HCT116 (cell line): ENCODE measurements around the gene TSLP. TPM values are rescaled to one million over a fixed set of nuclear protein-coding genes. Genes with fewer than 3 reads are reported as not detected.

ENCODE experiments used
- ATAC-seq: fragments of 200-7000 bp; cut with Tn5 transposase; 2 replicates; pipeline ENCODE4 v1.9.1; 2020; ENCODE audit warnings: mild to moderate bottlenecking, moderate library complexity
- BruUV-seq: library from RNA; stranded (reverse); fragments of 400-500 nt; replicated peaks from 2 replicates; lab custom pipeline; 2021; lab: Mats Ljungman, UMichigan
- CTCF ChIA-PET: fragments of 300-600 bp; sonication (Branson Sonifier 250); formaldehyde crosslinking; loops from one replicate; lab custom pipeline; 2021; ENCODE audit warnings: antibody characterized with exemption; lab: Charles Lee
- POLR2A ChIA-PET: fragments of 300-600, 350-600 bp; sonication (Branson Sonifier 250); formaldehyde crosslinking; loops from one replicate; lab custom pipeline; 2021; ENCODE audit warnings: antibody characterized with exemption; lab: Charles Lee
- RAD21 ChIA-PET, 2 experiments: fragments of 300-600 bp; sonication (Branson Sonifier 250); formaldehyde crosslinking; loops; one replicate each; lab custom pipeline; 2023; ENCODE audit warnings: low total read pairs in 2 of 2; ENCODE audit not compliant: uncharacterized antibody in 2 of 2, unreplicated experiment in 2 of 2, low non-redundant PET in 1 of 2; lab: Charles Lee
- DNase-seq: peaks from one replicate; pipeline ENCODE4 v3.0.0-alpha.2; 2010; ENCODE audit warnings: low read depth, low spot score
- H2AFZ ChIP-seq: fragments of 200-600 bp; shearing (Covaris generic), sonication (generic); 2 replicates; pipeline ENCODE4 v1.6.1; 2017; ENCODE audit warnings: low read depth, mixed run types, mixed read lengths, antibody characterized with exemption, low read length; ENCODE audit not compliant: poor library complexity, severe bottlenecking
- H3K27ac ChIP-seq: 2 replicates; pipeline ENCODE4 v1.5.1; 2012; ENCODE audit warnings: low read depth, low read length
- H3K27me3 ChIP-seq: fragments of 200-600 bp; sonication (generic); 2 replicates; pipeline ENCODE4 v1.6.1; 2016; ENCODE audit warnings: mixed run types, low read length, mixed read lengths; ENCODE audit not compliant: insufficient read depth
- H3K36me3 ChIP-seq, 2 experiments: fragments of 200-500 bp in 1 of 2; fragments of 200-600 bp in 1 of 2; sonication (Bioruptor generic) in 1 of 2; sonication (generic) in 1 of 2; 2 replicates each; pipeline versions ENCODE4 v1.5.1 to v1.6.1; 2014 to 2016; ENCODE audit warnings: low read length in 2 of 2, inconsistent platforms in 1 of 2, mixed read lengths in 1 of 2, mixed run types in 1 of 2; ENCODE audit not compliant: insufficient read depth in 2 of 2, control insufficient read depth in 1 of 2
- H3K4me1 ChIP-seq, 2 experiments: fragments of 200-600 bp in 1 of 2; sonication (generic) in 1 of 2; 2 replicates each; pipeline versions ENCODE4 v1.5.1 to v1.6.1; 2012 to 2017; ENCODE audit warnings: low read length in 2 of 2, inconsistent platforms in 1 of 2, mild to moderate bottlenecking in 1 of 2, mixed read lengths in 1 of 2, mixed run types in 1 of 2, moderate library complexity in 1 of 2; ENCODE audit not compliant: insufficient read depth in 2 of 2, control insufficient read depth in 1 of 2
- H3K4me2 ChIP-seq: fragments of 200-600 bp; sonication (generic); 2 replicates; pipeline ENCODE4 v1.6.1; 2017; ENCODE audit warnings: mixed run types, low read length, mixed read lengths
- H3K4me3 ChIP-seq, 2 experiments: fragments of 200-600 bp in 1 of 2; sonication (generic) in 1 of 2; replicated peaks in 1 of 2; 2 replicates each; pipeline ENCODE4 v1.5.1; 2011 to 2016; ENCODE audit warnings: low read length in 2 of 2, control low read depth in 1 of 2, low read depth in 1 of 2, mild to moderate bottlenecking in 1 of 2, mixed read lengths in 1 of 2, mixed run types in 1 of 2
- H3K79me2 ChIP-seq: fragments of 200-600 bp; sonication (generic); 2 replicates; pipeline ENCODE4 v1.6.1; 2017; ENCODE audit warnings: mild to moderate bottlenecking, mixed run types, low read length, moderate library complexity, mixed read lengths; ENCODE audit not compliant: insufficient read depth
- H3K9ac ChIP-seq: fragments of 200-600 bp; sonication (generic); 2 replicates; pipeline ENCODE4 v1.6.1; 2016; ENCODE audit warnings: low read length, mixed read lengths
- H3K9me2 ChIP-seq: fragments of 200-600 bp; sonication (generic), shearing (Covaris generic); 2 replicates; pipeline ENCODE4 v1.6.1; 2017; ENCODE audit warnings: mixed run types, mild to moderate bottlenecking, moderate library complexity; ENCODE audit not compliant: insufficient read depth
- H3K9me3 ChIP-seq, 2 experiments: fragments of 200-500 bp in 1 of 2; fragments of 200-600 bp in 1 of 2; sonication (Bioruptor generic) in 1 of 2; sonication (generic) in 1 of 2; 2 replicates each; pipeline ENCODE4 v1.6.1; 2014 to 2017; ENCODE audit warnings: low read length in 2 of 2, mixed read lengths in 2 of 2, inconsistent platforms in 1 of 2, low read depth in 1 of 2, mild to moderate bottlenecking in 1 of 2, mixed run types in 1 of 2, moderate library complexity in 1 of 2; ENCODE audit not compliant: control insufficient read depth in 1 of 2, insufficient read depth in 1 of 2
- H4K20me1 ChIP-seq: fragments of 200-600 bp; sonication (generic), shearing (Covaris generic); 2 replicates; pipeline ENCODE4 v1.6.1; 2017; ENCODE audit warnings: mixed run types, mild to moderate bottlenecking, moderate library complexity; ENCODE audit not compliant: insufficient read depth
- CEBPB ChIP-seq: IDR thresholded peaks from 2 replicates; pipeline ENCODE4 v1.6.1; 2012; ENCODE audit warnings: low read depth
- EGR1 ChIP-seq: IDR thresholded peaks from 2 replicates; pipeline ENCODE4 v1.6.1; 2012; ENCODE audit warnings: low read depth
- ELF1 ChIP-seq: IDR thresholded peaks from 2 replicates; pipeline ENCODE4 v1.6.1; 2012; ENCODE audit warnings: low read depth, borderline replicate concordance
- EZH2phosphoT487 ChIP-seq: fragments of 200-600 bp; IDR thresholded peaks from 2 replicates; pipeline ENCODE4 v1.6.1; 2018; ENCODE audit warnings: antibody characterized with exemption, borderline replicate concordance
- JUND ChIP-seq: IDR thresholded peaks from 2 replicates; pipeline ENCODE4 v1.6.1; 2012
- POLR2A ChIP-seq: IDR thresholded peaks from 2 replicates; pipeline ENCODE4 v1.7.0; 2011; ENCODE audit warnings: borderline replicate concordance; ENCODE audit not compliant: insufficient read depth, insufficient read length; ENCODE audit errors: extremely low read depth
- POLR2AphosphoS5 ChIP-seq: IDR thresholded peaks from 2 replicates; pipeline ENCODE4 v1.6.1; 2011; ENCODE audit warnings: mild to moderate bottlenecking, low read depth, low read length, moderate library complexity
- RAD21 ChIP-seq: IDR thresholded peaks from 2 replicates; pipeline ENCODE4 v1.6.1; 2012; ENCODE audit warnings: low read depth, mild to moderate bottlenecking
- SIN3A ChIP-seq: IDR thresholded peaks from 2 replicates; pipeline ENCODE4 v1.6.1; 2012; ENCODE audit warnings: low read depth
- SP1 ChIP-seq: IDR thresholded peaks from 2 replicates; pipeline ENCODE4 v1.6.1; 2012; ENCODE audit warnings: low read depth
- SRF ChIP-seq: IDR thresholded peaks from 2 replicates; pipeline ENCODE4 v1.6.1; 2012; ENCODE audit warnings: low read depth
- TCF7L2 ChIP-seq: IDR thresholded peaks from 2 replicates; pipeline ENCODE4 v1.7.0; 2011; ENCODE audit warnings: borderline replicate concordance, inconsistent platforms; ENCODE audit not compliant: insufficient read depth, insufficient read length; ENCODE audit errors: extremely low read depth
- YY1 ChIP-seq: IDR thresholded peaks from 2 replicates; pipeline ENCODE4 v1.6.1; 2011; ENCODE audit warnings: low read length, low read depth, moderate library complexity, mild to moderate bottlenecking; ENCODE audit not compliant: insufficient replicate concordance; ENCODE audit errors: extremely low read depth
- ZNF274 ChIP-seq: fragments of 200-500 bp; sonication (Bioruptor generic); IDR thresholded peaks from 2 replicates; pipeline ENCODE4 v1.6.1; 2014; ENCODE audit warnings: mild to moderate bottlenecking, low read depth, low read length, inconsistent platforms
- intact Hi-C: fragments of 100-400 bp; cut with micrococcal nuclease; formaldehyde crosslinking; loops from 2 replicates; pipeline ENCODE4 v1.10.0; 2022
- total RNA-seq: library from RNA; stranded (reverse); gene quantifications from one replicate; pipeline ENCODE4 v1.2.1, GENCODE V29; 2021; ENCODE audit not compliant: unreplicated experiment
- TF ChIP-seq, protein P1 (sequence below): IDR thresholded peaks from 2 replicates; pipeline ENCODE4 v1.6.1; 2012; ENCODE audit warnings: low read depth
- TF ChIP-seq, protein P2 (sequence below): IDR thresholded peaks from 2 replicates; pipeline ENCODE4 v1.6.1; 2012
- TF ChIP-seq, protein P3 (sequence below), 3 experiments: fragments of 200-600 bp in 1 of 3; sonication (generic) in 1 of 3; IDR thresholded peaks in 2 of 3; conservative IDR thresholded peaks in 1 of 3; 2 replicates each; pipeline ENCODE4 v1.5.1; 2012 to 2017; ENCODE audit warnings: low read depth in 2 of 3, low read length in 2 of 3, antibody characterized with exemption in 1 of 3, borderline replicate concordance in 1 of 3, control low read depth in 1 of 3, mild to moderate bottlenecking in 1 of 3, mixed read lengths in 1 of 3, mixed run types in 1 of 3, moderate library complexity in 1 of 3; ENCODE audit not compliant: insufficient read depth in 1 of 3
- TF ChIP-seq, protein P4 (sequence below): IDR thresholded peaks from 2 replicates; pipeline ENCODE4 v1.6.1; 2011; ENCODE audit warnings: mild to moderate bottlenecking, low read length, moderate library complexity; ENCODE audit not compliant: insufficient replicate concordance; ENCODE audit errors: extremely low read depth

TSLP gene
- total RNA-seq, 1 experiment from 2014 or later = 0.34 TPM

DNA sequence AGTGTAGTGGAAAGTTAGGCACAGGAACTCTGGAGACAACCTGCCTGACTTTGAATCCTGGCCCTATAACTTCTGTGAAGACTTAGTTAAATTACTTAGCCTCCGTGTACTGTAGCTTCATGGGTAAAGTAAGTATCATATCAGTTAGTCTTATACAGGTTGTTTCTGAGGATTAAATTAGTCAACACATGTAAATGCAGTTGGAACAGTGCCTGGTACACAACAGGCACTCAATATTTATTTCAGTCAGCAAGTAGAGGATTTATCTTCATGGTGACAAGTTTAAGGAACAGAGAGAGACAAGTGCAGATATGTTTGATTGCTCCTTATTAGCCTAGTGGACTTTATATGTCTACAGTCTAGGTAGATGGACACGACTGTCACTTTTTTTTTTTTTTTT, 2.7 kb downstream of the TSLP start:
- Histone ChIP-seq H3K4me2 (no peak overlapping the region), H3K79me2 (no peaks in the 10 kb centered on the region), H3K27ac (no peak overlapping the region), H3K27me3 (peaks cover 23% of the 10 kb centered on the region; the same call in 1 of the 2 replicates), H3K9me3 (no peaks in the 10 kb centered on the region), H3K36me3 (no peaks in the 10 kb centered on the region), H2AFZ (no peak overlapping the region), H4K20me1 (no peaks in the 10 kb centered on the region), H3K4me3 (no peak overlapping the region), H3K9ac (no peak overlapping the region)
- DNase-seq = no peak
- ChIA-PET RAD21 (no interaction called here), CTCF (no interaction called here), POLR2A (no interaction called here)
- no peak for ATAC-seq
- intact Hi-C loops = no loop called here
- BruUV-seq = no TSS peak
- no peak for TF ChIP-seq SIN3A
- TF ChIP-seq EGR1 = no peak
- TF ChIP-seq YY1 = no peak
- TF ChIP-seq, protein P1, sequence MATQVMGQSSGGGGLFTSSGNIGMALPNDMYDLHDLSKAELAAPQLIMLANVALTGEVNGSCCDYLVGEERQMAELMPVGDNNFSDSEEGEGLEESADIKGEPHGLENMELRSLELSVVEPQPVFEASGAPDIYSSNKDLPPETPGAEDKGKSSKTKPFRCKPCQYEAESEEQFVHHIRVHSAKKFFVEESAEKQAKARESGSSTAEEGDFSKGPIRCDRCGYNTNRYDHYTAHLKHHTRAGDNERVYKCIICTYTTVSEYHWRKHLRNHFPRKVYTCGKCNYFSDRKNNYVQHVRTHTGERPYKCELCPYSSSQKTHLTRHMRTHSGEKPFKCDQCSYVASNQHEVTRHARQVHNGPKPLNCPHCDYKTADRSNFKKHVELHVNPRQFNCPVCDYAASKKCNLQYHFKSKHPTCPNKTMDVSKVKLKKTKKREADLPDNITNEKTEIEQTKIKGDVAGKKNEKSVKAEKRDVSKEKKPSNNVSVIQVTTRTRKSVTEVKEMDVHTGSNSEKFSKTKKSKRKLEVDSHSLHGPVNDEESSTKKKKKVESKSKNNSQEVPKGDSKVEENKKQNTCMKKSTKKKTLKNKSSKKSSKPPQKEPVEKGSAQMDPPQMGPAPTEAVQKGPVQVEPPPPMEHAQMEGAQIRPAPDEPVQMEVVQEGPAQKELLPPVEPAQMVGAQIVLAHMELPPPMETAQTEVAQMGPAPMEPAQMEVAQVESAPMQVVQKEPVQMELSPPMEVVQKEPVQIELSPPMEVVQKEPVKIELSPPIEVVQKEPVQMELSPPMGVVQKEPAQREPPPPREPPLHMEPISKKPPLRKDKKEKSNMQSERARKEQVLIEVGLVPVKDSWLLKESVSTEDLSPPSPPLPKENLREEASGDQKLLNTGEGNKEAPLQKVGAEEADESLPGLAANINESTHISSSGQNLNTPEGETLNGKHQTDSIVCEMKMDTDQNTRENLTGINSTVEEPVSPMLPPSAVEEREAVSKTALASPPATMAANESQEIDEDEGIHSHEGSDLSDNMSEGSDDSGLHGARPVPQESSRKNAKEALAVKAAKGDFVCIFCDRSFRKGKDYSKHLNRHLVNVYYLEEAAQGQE = no peak
- no peak for TF ChIP-seq RAD21
- no peak for TF ChIP-seq CEBPB
- no peak for TF ChIP-seq EZH2phosphoT487
- TF ChIP-seq, protein P2, sequence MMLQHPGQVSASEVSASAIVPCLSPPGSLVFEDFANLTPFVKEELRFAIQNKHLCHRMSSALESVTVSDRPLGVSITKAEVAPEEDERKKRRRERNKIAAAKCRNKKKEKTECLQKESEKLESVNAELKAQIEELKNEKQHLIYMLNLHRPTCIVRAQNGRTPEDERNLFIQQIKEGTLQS = no peak
- no peak for TF ChIP-seq POLR2AphosphoS5
- TF ChIP-seq, protein P3, sequence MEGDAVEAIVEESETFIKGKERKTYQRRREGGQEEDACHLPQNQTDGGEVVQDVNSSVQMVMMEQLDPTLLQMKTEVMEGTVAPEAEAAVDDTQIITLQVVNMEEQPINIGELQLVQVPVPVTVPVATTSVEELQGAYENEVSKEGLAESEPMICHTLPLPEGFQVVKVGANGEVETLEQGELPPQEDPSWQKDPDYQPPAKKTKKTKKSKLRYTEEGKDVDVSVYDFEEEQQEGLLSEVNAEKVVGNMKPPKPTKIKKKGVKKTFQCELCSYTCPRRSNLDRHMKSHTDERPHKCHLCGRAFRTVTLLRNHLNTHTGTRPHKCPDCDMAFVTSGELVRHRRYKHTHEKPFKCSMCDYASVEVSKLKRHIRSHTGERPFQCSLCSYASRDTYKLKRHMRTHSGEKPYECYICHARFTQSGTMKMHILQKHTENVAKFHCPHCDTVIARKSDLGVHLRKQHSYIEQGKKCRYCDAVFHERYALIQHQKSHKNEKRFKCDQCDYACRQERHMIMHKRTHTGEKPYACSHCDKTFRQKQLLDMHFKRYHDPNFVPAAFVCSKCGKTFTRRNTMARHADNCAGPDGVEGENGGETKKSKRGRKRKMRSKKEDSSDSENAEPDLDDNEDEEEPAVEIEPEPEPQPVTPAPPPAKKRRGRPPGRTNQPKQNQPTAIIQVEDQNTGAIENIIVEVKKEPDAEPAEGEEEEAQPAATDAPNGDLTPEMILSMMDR (IDR thresholded peaks at IDR 0.05 in 2 of 3, conservative IDR thresholded peaks at IDR 0.05 in 1 of 3; ENCODE audit: borderline replicate concordance in 1 of 3, insufficient read depth in 1 of 3, low read depth in 2 of 3, low read length in 2 of 3) = no peak
- no peak for TF ChIP-seq ELF1
- no peak for TF ChIP-seq POLR2A
- no peak for TF ChIP-seq SP1
- TF ChIP-seq, protein P4, sequence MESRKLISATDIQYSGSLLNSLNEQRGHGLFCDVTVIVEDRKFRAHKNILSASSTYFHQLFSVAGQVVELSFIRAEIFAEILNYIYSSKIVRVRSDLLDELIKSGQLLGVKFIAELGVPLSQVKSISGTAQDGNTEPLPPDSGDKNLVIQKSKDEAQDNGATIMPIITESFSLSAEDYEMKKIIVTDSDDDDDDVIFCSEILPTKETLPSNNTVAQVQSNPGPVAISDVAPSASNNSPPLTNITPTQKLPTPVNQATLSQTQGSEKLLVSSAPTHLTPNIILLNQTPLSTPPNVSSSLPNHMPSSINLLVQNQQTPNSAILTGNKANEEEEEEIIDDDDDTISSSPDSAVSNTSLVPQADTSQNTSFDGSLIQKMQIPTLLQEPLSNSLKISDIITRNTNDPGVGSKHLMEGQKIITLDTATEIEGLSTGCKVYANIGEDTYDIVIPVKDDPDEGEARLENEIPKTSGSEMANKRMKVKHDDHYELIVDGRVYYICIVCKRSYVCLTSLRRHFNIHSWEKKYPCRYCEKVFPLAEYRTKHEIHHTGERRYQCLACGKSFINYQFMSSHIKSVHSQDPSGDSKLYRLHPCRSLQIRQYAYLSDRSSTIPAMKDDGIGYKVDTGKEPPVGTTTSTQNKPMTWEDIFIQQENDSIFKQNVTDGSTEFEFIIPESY = no peak
- TF ChIP-seq SRF = no peak
- TF ChIP-seq JUND = no peak
- no peak for TF ChIP-seq ZNF274
- no peak for TF ChIP-seq TCF7L2
- TF ChIP-seq, all 23 proteins: peak for 0
- H3K4me1 ChIP-seq = peaks cover 6 to 12% of the 10 kb centered on the region in 2 experiments; a peak in 2 of 4 replicates
- no peaks in the 10 kb centered on the region for H3K9me2 ChIP-seq
